C4-2B (cell line): ENCODE measurements around the gene MAN1A2.

Experiments
- CTCF ChIP-seq: fragments of 450-650 bp; conservative IDR thresholded peaks from 2 replicates; pipeline ENCODE4 v1.5.1; 2017; ENCODE audit warnings: mild to moderate bottlenecking
- ZFX ChIP-seq: fragments of 450-650 bp; IDR thresholded peaks from 2 replicates; pipeline ENCODE4 v1.6.1; 2017

GRCh38 chr1:117541003-117541402 lies 173.8 kb downstream of the MAN1A2 start:
- TF ChIP-seq CTCF (no peak), ZFX (no peak)
